K562 (cell line): ENCODE results near the gene TMEM143.

Experiments
- GTF2E2 ChIP-seq: fragments of 200-800 bp; sonication (Bioruptor generic); IDR thresholded peaks from 2 replicates; pipeline ENCODE4 v1.6.1; 2016; ENCODE audit warnings: missing genetic modification characterization, missing compliant biosample characterization
- KLF13 ChIP-seq: fragments of 450-650 bp; IDR thresholded peaks from 2 replicates; pipeline ENCODE4 v1.6.1; 2016; ENCODE audit warnings: missing genetic modification characterization, low read depth, mild to moderate bottlenecking, missing compliant biosample characterization, moderate library complexity, borderline replicate concordance
- ZNF224 ChIP-seq: sonication (generic); formaldehyde crosslinking; IDR thresholded peaks from 2 replicates; pipeline ENCODE4 v1.8.0; 2022; ENCODE audit warnings: mild to moderate bottlenecking, missing genetic modification reagents
- ZNF589 ChIP-seq: fragments of 200-800 bp; sonication (Bioruptor generic); IDR thresholded peaks from 2 replicates; pipeline ENCODE4 v1.6.1; 2016; ENCODE audit warnings: low read depth, missing genetic modification characterization, missing compliant biosample characterization

DNA sequence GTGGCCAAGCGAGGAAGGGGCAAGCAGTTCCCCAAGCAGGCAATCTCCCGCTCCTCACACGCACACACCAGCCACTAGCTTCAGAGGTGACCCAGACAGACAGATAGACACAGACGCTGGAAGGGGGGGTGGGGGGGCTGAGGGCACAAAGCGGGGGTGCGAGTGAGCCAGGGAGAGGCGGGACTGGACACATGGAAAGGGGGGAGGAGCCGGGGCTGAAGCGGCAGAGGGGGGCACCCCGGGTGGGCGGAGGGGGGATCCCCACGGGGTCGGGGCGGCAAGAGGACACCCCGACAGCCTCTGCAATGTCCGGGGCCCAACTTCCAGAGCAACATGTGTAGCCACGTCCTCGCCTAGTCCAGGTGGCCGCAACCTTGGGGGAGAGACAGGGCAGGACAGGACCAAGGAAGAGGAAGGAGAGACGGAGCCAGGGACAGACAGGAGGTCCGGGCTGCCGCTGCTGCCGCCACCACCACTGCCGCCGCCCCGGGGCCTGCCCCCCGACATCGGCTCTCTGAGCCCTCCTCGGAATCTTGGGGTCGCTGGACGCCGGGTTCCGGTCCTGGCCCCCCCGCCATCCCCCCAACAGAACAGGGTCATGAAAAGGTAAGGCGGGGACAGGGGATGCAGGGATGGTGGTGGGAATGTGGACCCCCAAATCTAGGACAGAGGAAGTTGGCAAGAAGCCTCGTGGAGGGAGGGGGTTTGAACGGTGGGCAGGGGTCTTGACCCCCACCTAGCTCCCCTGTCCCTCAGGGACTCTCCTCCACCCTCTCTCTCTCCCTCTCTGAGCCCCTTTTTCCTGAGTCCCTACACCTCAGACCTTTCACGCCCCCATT lies 30.8 kb upstream of the TMEM143 start:
- TF ChIP-seq KLF13 (tag) (no peak), ZNF224 (CRISPR knock-in tag) (no peak), GTF2E2 (tag) (no peak), ZNF589 (no peak)
